Kidney glomerular epithelial cell (primary cell): Measurements from ENCODE around the gene CCT4.
"Not testable (repeated sequence)": the region's sequence is repeated elsewhere in the genome, so short reads cannot be mapped to it uniquely, and the experiment has no call there.

Source experiments
- DNase-seq: peaks from one replicate; lab custom pipeline; 2025; lab: John Stamatoyannopoulos, UW

CCT4 gene

GRCh38 chr2:61878761-61879160 lies 9.7 kb downstream of the CCT4 start:
- DNase-seq = no peak

GRCh38 chr2:61877571-61878245 lies 10.7 kb downstream of the CCT4 start:
- no peak for DNase-seq

GRCh38 chr2:61876400-61876799 lies 12.1 kb downstream of the CCT4 start:
- no peak for DNase-seq

- not testable (repeated sequence) for DNase-seq
Measured at GRCh38 chr2:61866482-61867089, 21.9 kb downstream of the CCT4 start.

- DNase-seq = no peak
Measured at GRCh38 chr2:61862085-61862484, 26.4 kb downstream of the CCT4 start.

GRCh38 chr2:61857224-61857623 lies 31.2 kb downstream of the CCT4 start:
- DNase-seq = no peak

GRCh38 chr2:61855318-61855613 lies 33.2 kb downstream of the CCT4 start:
- no peak for DNase-seq

GRCh38 chr2:61854564-61855317 lies 33.7 kb downstream of the CCT4 start:
- DNase-seq = peak; percentile 96

- DNase-seq = peak; percentile 65
Measured at GRCh38 chr2:61853847-61854563, 34.5 kb downstream of the CCT4 start, which contains the start of gene FAM161A. Gene FAM161A (minus strand): TSS chr2:61854060. CDS start chr2:61854041, 19 bp downstream.

GRCh38 chr2:61853086-61853846 lies 35.2 kb downstream of the CCT4 start:
- peak; percentile 43 for DNase-seq

GRCh38 chr2:61851270-61851669 lies 37.2 kb downstream of the CCT4 start:
- DNase-seq = not testable (repeated sequence)

- no peak for DNase-seq
Measured at GRCh38 chr2:61845320-61845719, 43.1 kb downstream of the CCT4 start.

GRCh38 chr2:61841286-61841685 lies 47.2 kb downstream of the CCT4 start:
- no peak for DNase-seq

GRCh38 chr2:61834893-61835292 lies 53.6 kb downstream of the CCT4 start:
- DNase-seq = no peak

GRCh38 chr2:61833971-61834370 lies 54.5 kb downstream of the CCT4 start:
- no peak for DNase-seq

- DNase-seq = no peak
Measured at GRCh38 chr2:61832183-61832841, 56.1 kb downstream of the CCT4 start.

GRCh38 chr2:61822255-61822654 lies 66.2 kb downstream of the CCT4 start:
- DNase-seq = no peak
